ENCODE results near the gene ACAP2. TPM values are rescaled to one million over a fixed set of nuclear protein-coding genes. Genes with fewer than 3 reads are reported as not detected.

Gene ACAP2
- total RNA-seq, 1 experiment from 2014 or later: 57.9 TPM

DNA sequence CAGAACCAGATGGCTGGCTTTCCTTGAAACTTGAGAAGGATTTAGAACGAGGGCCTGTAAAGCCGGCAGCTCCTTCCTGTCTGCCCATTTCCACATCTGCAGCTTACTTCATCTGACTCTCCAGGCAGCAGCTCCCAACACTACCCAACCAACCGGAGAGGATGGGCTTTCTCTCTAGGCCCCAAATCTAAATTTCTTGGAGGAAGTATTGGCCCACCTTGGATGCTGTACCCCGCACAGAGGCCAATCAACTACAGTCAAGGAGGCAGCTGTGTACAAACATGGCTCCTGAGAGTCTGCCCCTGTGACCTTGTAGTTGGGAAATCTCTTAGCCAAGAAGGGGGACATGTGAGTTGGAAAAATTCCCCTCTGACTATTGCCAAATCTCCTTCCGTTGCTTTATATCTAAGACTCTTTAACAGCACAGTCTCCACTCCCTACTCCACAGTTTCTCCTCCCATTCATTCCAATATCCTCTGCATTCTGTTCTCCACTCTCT lies 8.0 kb upstream of the ACAP2 start:
- H3K36me3 ChIP-seq (ENCODE audit: control insufficient read depth, insufficient read depth, low read length): no peaks in the 10 kb centered on the region

DNA sequence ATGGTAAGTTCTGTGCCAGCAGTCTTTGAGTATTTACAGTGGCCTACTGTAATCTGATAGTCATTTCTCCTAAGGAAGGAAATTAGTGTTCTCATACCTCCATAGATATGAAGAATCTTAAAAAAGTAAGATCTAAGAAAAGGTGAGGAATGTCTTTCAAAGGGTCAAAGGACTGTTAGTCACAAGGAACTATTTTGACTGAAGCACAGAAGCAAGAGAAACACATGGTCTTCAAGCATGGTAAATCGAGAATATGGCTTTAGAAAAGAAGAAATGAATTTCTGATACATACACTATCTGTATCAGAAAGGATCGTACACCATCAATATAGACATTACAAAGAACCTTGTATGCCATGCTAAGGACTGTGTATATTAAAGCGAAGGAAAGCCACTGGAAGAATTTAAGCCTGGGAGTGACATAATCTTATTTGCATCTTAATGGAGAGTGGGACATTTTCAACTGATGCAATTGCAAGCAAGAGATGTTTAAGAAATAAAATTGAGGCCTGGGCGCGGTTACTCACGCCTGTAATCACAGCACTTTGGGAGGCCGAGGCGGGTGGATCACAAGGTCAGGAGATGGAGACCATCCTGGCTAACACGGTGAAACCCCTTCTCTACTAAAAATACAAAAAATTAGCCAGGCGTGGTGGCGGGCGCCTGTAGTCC lies 5.5 kb upstream of the ACAP2 start:
- in situ Hi-C loops (cut with HindIII; ENCODE audit: low pct_unique_long_range_greater_than_20kb, low sequenced_read_pairs) (no loop called here), intact Hi-C loops (cut with micrococcal nuclease; ENCODE audit: unreplicated experiment) (no loop called here)
- H3K27ac ChIP-seq (ENCODE audit: low read length): no peak overlapping the region
- no peaks in the 10 kb centered on the region for H3K27me3 ChIP-seq (ENCODE audit: control insufficient read depth, insufficient read depth, low read length)
- H3K36me3 ChIP-seq (ENCODE audit: control insufficient read depth, insufficient read depth, low read length): no peaks in the 10 kb centered on the region
- H3K4me1 ChIP-seq (ENCODE audit: control insufficient read depth, insufficient read depth, low read length): peaks cover 8% of the 10 kb centered on the region
- DNase-seq (ENCODE audit: low read depth, low spot score) (no peak), ATAC-seq (no peak)
- ChIA-PET CTCF (no interaction called here), POLR2A (no interaction called here)
- H3K4me3 ChIP-seq (ENCODE audit: low read depth in 2 of 2, low read length in 2 of 2): no peak overlapping the region
- no peaks in the 10 kb centered on the region for H3K9me3 ChIP-seq (ENCODE audit: control insufficient read depth, insufficient read depth, low read depth, low read length)
- no TSS peak for BruUV-seq (replicated peaks)
- no peak for TF ChIP-seq POLR2AphosphoS5 (IDR thresholded peaks at IDR 0.05; ENCODE audit: low read depth, low read length)
- TF ChIP-seq, protein P1, sequence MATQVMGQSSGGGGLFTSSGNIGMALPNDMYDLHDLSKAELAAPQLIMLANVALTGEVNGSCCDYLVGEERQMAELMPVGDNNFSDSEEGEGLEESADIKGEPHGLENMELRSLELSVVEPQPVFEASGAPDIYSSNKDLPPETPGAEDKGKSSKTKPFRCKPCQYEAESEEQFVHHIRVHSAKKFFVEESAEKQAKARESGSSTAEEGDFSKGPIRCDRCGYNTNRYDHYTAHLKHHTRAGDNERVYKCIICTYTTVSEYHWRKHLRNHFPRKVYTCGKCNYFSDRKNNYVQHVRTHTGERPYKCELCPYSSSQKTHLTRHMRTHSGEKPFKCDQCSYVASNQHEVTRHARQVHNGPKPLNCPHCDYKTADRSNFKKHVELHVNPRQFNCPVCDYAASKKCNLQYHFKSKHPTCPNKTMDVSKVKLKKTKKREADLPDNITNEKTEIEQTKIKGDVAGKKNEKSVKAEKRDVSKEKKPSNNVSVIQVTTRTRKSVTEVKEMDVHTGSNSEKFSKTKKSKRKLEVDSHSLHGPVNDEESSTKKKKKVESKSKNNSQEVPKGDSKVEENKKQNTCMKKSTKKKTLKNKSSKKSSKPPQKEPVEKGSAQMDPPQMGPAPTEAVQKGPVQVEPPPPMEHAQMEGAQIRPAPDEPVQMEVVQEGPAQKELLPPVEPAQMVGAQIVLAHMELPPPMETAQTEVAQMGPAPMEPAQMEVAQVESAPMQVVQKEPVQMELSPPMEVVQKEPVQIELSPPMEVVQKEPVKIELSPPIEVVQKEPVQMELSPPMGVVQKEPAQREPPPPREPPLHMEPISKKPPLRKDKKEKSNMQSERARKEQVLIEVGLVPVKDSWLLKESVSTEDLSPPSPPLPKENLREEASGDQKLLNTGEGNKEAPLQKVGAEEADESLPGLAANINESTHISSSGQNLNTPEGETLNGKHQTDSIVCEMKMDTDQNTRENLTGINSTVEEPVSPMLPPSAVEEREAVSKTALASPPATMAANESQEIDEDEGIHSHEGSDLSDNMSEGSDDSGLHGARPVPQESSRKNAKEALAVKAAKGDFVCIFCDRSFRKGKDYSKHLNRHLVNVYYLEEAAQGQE (IDR thresholded peaks at IDR 0.05; ENCODE audit: insufficient read depth in 1 of 2, low read depth in 2 of 2, low read length in 1 of 2): no peak
- TF ChIP-seq SIN3A (IDR thresholded peaks at IDR 0.05; ENCODE audit: borderline replicate concordance, insufficient read depth, low read depth, low read length): no peak
- TF ChIP-seq, protein P2, sequence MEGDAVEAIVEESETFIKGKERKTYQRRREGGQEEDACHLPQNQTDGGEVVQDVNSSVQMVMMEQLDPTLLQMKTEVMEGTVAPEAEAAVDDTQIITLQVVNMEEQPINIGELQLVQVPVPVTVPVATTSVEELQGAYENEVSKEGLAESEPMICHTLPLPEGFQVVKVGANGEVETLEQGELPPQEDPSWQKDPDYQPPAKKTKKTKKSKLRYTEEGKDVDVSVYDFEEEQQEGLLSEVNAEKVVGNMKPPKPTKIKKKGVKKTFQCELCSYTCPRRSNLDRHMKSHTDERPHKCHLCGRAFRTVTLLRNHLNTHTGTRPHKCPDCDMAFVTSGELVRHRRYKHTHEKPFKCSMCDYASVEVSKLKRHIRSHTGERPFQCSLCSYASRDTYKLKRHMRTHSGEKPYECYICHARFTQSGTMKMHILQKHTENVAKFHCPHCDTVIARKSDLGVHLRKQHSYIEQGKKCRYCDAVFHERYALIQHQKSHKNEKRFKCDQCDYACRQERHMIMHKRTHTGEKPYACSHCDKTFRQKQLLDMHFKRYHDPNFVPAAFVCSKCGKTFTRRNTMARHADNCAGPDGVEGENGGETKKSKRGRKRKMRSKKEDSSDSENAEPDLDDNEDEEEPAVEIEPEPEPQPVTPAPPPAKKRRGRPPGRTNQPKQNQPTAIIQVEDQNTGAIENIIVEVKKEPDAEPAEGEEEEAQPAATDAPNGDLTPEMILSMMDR (IDR thresholded peaks at IDR 0.05): no peak
- TF ChIP-seq TCF7L2 (IDR thresholded peaks at IDR 0.05; ENCODE audit: low read depth, low read length): no peak

More for the DNA sequence above, 8.0 kb upstream of the ACAP2 start:
- ATAC-seq (no peak), DNase-seq (ENCODE audit: low read depth, low spot score) (no peak)
- Histone ChIP-seq H3K4me1 (ENCODE audit: control insufficient read depth, insufficient read depth, low read length) (no peaks in the 10 kb centered on the region), H3K27ac (ENCODE audit: low read length) (no peak overlapping the region), H3K4me3 (ENCODE audit: low read depth in 2 of 2, low read length in 2 of 2) (no peak overlapping the region), H3K27me3 (ENCODE audit: control insufficient read depth, insufficient read depth, low read length) (no peaks in the 10 kb centered on the region), H3K9me3 (ENCODE audit: control insufficient read depth, insufficient read depth, low read depth, low read length) (no peaks in the 10 kb centered on the region)
- TF ChIP-seq, protein P1 (IDR thresholded peaks at IDR 0.05; ENCODE audit: insufficient read depth in 1 of 2, low read depth in 2 of 2, low read length in 1 of 2): no peak
- in situ Hi-C loops (cut with HindIII; ENCODE audit: low pct_unique_long_range_greater_than_20kb, low sequenced_read_pairs): no loop called here
- POLR2A ChIA-PET: no interaction called here
- intact Hi-C loops (cut with micrococcal nuclease; ENCODE audit: unreplicated experiment): no loop called here
- CTCF ChIA-PET: interaction anchor here (0.6 kb wide), 2 partner anchors 10 to 87 kb away, joined by 3 to 4 read pairs; no protein-coding TSS in a partner anchor
- no TSS peak for BruUV-seq (replicated peaks)
